EL (cell line): ENCODE results near the gene PIP5K1C.

ENCODE experiments used
- DNase-seq: peaks from one replicate; pipeline ENCODE4 v3.0.0-alpha.2; 2016

Gene PIP5K1C, protein sequence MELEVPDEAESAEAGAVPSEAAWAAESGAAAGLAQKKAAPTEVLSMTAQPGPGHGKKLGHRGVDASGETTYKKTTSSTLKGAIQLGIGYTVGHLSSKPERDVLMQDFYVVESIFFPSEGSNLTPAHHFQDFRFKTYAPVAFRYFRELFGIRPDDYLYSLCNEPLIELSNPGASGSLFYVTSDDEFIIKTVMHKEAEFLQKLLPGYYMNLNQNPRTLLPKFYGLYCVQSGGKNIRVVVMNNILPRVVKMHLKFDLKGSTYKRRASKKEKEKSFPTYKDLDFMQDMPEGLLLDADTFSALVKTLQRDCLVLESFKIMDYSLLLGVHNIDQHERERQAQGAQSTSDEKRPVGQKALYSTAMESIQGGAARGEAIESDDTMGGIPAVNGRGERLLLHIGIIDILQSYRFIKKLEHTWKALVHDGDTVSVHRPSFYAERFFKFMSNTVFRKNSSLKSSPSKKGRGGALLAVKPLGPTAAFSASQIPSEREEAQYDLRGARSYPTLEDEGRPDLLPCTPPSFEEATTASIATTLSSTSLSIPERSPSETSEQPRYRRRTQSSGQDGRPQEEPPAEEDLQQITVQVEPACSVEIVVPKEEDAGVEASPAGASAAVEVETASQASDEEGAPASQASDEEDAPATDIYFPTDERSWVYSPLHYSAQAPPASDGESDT

DNA sequence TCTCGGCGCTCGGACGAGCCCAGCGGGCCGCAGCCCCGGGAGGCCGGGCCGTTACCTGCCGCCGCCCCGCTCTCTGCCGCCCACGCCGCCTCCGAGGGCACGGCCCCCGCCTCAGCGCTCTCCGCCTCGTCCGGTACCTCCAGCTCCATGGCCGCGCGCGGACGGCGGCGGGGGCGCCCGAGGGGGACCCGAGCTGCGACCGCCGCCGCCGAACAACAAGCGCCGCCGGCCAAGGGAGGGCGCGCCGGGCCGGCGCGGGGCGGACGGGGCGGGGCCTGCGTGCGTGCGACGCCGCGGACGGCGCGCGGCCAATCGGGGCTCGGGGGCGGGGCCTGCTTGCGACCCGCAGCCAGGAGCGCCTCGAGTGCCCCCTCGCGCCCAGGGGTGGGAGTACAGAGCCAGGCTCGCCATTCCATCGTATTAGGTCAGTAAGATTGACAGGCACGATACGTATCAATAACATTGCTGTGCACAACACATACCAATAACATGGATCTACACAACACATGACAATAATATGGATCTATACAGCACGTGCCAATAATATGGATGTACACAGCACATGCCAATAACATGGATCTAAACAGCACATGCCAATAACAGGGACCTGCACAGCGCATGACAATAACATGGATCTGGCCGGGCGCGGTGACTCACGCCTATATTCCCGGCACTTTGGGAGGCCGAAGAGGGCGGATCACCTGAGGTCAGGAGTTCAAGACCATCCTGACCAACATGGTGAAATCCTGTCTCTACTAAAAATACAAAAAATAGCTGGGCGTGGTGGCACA, at the start of gene PIP5K1C:
Gene PIP5K1C, minus strand, starts transcription at position 227 of the 791 bp plus-strand sequence. Its CDS starts 78 bp downstream, at position 149.
- peak; percentile 82 for DNase-seq

DNA sequence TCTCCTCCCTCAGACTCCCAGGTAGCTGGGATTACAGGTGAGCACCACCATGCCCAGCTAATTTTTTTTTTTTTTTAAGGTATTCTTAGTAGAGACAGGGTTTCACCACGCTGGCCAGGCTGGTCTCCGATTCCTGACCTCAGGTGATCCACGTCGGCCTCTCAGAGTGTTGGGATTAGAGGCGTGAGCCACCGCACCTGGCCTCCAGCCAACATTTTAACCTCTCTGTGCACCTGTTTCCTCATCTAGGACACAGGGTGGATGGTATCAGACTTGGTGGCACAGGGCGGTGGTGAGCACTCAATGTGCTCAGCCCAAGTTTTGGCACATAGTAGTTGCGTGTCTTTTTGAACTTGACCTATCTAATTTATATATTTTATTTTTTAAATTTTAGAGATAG, 48.7 kb upstream of the PIP5K1C start:
- no peak for DNase-seq

DNA sequence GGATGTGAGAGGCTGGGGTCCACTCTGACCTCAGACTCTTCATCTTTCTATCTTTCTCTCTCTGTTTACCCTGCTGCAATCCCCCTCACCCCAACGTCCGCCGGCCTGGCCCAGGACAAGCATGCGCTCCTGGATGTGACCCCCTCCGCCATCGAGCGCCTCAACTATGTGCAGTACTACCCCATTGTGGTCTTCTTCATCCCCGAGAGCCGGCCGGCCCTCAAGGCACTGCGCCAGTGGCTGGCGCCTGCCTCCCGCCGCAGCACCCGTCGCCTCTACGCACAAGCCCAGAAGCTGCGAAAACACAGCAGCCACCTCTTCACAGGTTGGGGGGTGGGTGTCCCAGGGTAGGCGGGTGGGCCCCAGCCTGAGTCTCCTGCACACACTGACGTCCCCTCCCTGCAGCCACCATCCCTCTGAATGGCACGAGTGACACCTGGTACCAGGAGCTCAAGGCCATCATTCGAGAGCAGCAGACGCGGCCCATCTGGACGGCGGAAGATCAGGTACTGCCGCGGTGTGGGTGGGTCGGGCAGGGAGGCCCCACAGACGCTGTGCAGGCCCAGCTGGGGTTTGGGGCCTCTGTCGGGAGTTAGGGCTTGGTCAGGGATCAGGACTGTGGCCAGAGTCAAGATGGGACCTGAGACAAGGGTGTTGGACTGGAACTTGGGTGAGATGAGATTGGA, 46.2 kb upstream of the PIP5K1C start:
- no peak for DNase-seq

DNA sequence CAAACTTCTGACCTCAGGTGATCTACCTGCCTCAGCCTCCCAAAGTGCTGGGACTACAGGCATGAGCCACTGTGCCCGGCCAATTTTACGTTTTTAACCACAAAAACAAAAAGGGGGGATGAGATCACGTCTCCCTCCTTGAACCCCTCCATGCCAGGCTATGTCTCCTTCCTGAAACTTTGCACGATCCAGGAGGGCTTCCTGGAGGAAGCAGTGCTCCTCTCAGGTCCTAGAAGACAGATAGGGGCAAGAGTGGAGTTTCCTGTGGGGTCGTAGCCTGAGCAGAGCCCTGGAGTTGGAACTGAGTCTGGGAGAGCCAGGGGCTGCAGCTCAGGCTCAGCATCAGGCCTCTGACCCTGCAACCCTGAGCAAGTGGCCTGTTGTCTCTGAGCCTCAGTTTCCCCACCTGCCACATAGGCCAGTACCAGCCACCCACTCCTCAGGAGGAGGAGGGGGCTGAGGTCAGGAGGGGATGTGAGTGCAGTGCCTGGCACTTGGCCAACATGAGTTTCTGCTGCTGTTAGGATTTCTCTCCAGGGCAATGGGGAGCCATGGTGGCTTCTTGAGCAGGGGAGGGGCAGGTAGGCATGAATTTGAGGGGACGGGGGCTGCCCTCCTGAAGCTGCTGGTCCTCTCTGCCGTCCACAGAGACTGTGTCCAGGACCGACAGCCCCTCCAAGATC, 45.2 kb upstream of the PIP5K1C start:
- DNase-seq = no peak

DNA sequence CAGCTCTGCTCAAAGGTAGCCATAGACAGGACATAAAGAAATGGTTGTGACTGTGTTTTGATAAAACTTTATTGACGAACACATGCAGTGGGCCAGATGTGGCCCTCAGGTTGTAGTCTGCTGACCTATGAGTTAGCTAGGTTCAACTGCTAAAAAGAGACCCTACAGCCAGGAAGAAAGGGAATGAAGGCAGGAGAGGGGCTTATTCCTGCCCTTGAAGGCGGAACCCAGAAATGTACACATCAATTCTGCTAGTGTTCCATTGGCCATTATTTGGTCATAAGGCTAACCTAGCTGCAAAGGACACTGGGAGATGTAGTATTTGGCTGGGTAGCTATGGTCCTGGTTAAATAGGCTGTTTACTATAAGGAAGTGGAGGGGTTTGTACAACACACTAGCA, 43.2 kb upstream of the PIP5K1C start:
- DNase-seq = no peak

DNA sequence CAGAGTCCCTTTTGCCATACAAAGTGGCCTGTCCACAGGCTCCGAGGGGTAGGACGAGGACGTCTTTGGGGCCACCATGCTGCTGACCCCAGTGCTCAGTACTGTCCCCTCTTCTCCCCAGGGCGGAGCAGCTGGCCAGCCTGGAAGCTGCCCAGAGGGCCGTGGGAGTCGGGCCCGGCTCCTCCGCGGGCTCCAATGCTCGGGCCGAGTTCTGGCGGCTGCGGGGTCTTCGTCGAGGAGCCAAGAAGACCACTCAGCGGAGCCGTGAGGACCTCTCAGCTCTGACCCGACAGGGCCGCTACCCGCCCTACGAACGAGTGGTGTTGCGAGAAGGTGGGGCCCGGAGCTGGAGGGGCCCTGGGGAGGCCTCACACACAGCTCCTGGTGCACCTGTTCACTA, 40.2 kb upstream of the PIP5K1C start:
- DNase-seq = no peak

DNA sequence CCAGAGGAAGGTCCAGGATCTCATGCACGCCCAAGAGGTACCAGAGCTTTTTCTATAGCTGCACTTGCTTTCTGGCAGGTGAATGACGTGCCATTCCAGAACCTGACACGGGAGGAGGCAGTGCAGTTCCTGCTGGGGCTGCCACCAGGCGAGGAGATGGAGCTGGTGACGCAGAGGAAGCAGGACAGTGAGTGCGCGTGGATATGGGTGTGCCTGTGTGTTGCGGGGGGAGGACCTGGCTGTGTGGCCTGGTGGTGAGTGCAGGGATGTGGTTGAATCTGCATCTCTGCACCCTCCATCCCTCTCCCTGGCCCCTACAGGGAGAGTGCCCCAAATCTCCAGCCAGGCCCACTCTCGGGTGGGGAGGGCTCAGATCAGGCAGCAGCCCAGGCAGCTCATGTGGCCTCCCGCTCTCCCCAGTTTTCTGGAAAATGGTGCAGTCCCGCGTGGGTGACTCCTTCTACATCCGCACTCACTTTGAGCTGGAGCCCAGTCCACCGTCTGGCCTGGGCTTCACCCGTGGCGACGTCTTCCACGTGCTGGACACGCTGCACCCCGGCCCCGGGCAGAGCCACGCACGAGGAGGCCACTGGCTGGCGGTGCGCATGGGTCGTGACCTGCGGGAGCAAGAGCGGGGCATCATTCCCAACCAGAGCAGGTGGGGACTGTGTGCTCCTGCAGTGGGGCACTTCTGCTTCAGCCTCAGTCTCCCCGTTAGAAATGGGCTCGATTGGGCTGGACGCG, 38.4 kb upstream of the PIP5K1C start:
- no peak for DNase-seq

DNA sequence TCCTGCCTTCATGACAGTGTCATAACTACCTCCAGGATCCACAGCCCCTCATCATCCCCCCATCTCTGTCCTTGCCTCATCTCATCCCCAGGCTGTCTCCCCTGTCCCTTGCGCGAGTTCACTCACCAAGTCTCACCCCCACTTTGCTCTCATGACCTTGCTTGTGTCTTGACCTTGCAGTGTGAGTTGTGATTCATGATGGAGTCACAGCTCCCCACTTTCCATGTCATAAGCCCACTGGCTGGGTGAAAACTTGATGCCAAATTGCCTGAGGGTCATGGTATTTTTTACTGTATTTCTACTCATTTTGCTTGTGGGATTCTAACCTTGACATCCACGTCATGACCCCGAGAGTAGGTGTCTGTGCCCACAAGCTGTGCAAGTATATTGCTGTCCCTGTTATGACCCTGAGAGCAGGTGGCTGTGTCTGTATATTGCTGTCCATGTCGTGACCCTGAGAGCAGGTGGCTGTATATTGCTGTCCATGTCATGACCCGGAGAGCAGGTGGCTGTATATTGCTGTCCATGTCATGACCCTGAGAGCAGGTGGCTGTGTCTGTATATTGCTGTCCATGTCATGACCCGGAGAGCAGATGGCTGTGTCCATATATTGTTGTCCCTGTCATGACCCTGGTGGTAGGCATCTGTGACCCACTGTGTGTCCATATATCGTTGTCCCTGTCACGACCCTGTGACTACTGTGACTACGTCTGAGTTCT, 37.4 kb upstream of the PIP5K1C start:
- DNase-seq = no peak

DNA sequence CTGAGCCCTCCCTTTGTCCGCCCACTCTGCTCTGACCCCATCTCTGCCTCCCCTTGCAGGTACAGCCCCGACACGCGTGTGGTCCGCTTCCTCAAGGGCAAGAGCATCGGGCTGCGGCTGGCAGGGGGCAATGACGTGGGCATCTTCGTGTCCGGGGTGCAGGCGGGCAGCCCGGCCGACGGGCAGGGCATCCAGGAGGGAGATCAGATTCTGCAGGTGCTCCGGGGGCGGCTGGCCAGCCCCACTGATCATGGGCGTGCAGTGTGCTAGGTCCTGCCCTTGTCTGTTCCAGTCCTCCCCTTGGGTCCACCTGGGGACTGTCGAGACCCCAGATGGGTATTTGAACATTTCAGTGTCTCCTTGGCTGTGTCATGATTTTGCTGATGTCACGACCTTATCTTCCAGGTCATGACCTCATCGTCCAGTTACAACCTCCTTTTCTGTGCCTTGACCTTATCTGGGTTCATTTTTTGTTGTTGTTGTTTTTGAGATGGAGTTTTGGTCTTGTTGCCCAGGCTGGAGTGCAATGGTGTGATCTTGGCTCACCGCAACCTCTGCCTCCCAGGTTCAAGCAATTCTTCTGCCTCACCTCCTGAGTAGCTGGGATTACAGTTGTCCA, 35.9 kb upstream of the PIP5K1C start:
- no peak for DNase-seq

DNA sequence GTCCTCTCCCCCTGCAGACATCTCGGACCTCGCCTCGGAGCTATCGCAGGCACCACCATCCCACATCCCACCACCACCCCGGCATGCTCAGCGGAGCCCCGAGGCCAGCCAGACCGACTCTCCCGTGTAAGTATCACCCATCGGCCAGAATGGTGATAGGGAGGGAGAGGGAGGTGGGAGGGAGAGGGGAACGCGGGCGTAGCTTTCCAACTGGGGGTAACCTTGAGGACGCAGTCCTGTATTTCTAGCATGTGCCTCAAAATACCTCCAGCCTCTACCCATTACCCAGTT, 34.0 kb upstream of the PIP5K1C start:
- no peak for DNase-seq

DNA sequence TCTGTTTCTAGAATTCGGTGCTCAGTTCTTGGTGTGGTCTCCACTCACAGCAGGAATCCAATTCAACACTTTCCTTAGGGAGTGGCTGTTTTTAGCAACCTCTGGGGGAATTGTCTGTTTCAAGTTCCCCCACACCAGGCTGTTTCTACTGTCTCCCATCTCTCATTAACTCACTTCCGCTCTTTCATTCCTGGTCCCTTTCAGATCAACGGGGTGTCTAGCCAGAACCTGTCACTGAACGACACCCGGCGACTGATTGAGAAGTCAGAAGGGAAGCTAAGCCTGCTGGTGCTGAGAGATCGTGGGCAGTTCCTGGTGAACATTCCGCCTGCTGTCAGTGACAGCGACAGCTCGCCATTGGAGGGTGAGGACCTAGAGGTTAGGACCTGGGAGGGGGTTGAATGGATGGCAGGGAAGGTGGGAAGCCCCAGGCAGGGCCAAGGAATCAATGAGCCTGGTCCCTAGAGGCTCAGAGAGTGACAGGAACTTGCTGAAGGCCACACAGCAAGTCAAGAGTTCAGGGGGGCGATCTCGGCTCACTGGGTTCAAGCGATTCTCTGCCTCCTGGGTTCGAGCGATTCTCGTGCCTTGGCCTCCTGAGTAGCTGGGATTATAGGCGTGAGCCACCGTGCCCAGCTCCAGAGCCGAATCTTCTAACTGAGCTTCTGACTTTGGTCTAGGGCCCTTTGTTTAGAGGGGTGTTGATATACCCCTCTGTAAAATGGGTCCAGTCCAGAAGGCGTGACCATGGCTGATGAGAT, 33.5 kb upstream of the PIP5K1C start:
- DNase-seq = no peak

DNA sequence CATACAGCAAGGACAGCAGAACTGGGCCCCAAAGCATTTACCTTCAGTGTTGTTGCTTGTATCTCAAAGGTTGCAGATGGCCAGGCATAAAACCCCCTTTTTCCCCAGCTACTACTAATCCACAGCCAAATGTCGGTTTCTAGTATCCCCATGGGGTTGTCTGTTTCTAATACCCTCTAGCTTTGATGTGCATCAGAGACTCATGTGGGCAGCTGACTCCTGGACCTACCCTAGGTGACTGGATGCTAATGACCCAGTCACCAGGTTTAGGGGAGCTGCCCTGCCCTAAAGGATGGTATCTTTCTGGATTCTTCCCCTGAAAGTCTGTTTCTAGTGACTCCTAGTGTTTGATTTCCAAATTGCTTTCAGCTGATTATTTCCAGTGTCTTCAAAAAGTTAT, 31.8 kb upstream of the PIP5K1C start:
- no peak for DNase-seq

DNA sequence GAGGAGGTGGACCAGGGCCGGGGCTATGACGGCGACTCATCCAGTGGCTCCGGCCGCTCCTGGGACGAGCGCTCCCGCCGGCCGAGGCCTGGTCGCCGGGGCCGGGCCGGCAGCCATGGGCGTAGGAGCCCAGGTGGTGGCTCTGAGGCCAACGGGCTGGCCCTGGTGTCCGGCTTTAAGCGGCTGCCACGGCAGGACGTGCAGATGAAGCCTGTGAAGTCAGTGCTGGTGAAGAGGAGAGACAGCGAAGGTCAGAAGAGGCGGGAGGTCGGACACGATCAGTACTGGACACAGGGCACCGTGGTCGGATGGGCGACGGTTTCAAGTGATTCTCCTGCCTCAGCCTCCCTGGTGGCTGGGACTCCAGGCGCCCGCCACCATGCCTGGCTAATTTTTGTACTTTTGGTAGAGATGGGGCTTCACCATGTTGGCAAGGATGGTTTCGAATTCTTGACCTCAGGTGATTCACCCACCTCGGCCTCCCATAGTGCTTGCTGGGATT, 30.2 kb upstream of the PIP5K1C start:
- no peak for DNase-seq

DNA sequence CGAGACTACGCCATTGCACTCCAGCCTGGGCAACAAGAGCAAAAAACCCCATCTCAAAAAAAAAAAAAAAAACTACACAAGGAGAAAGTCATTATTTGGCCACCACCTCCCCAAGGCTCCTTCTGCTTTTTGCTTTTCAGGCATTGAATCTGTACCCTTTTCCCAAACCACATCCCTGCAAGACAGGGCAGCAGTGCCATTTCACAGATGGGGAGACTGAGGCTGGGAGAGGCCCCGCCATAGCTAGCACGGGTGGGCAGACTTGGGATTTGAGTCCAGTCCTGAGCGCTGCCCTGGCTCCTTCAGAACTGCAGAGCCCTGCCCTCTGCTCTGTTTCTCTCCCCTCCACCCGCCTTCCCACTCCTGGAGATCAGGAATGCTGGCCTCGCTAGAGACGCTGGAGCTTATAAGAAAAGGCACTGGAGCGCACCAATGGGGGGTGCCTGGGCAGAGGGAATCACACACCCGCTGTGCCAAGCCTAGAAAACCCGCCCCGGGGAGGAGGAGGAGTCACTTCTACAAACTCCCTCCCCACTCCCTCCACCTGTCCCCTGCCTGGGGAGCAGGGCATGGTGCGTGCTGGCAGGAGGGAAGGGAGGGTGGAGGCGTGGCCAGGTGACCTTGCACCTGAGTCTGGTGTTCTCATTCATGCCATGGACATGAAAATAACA, 25.5 kb upstream of the PIP5K1C start:
- peak; percentile 27 for DNase-seq

DNA sequence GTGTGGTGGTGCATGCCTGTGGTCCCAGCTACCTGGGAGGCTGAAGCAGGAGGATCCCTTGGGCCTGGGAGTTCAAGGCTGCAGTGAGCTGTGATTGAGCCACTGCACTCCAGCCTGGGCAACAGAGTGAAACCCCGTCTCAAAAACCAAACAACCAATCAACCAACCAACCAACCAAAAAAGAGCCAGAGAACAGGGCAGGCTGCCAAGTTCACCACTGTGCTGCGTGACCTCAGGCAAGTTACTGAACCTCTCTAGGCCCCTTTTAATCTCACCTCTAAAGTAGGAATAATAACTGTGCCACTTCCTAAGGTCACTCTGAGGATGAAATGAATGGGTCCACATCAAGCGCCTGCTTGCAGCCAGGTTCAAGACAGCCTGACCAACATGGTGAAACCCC, 24.9 kb upstream of the PIP5K1C start:
- DNase-seq = no peak

DNA sequence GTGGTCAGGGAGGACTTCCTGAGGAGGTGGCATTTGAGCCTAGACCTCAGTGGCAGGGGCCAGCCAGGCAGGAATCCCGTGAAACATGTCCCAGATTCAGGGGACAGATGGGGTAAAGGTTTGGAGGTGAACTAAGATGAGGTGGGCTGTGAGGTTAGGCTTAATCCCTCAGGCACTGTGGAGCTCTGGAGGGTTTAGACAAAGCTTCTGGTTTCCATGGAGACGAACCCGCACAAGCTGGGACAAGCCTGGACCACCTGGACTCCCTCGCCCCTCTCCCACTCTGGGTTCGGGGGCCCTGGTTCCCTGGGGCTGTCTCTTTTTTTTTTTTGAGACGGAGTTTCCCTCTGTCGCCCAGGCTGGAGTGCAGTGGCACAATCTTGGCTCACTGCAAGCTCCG, 23.6 kb upstream of the PIP5K1C start:
- no peak for DNase-seq

DNA sequence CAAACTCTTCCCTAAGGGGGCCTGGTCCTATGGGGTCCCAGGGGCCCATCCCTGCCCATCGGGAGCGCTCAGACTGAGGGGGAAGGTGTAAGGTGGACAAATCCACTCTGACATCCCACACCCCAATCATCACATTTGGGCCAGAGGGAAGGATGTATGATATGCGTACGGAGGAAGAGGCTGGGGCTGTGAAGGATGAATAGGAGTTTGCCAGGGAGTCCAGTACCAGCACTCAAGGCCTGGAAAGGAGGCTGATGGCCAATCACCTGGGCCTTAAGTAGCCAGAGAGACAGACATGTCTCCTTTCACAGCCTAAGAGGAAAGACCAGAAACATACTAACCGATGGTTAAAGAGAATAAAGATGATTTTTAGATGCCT, 22.8 kb upstream of the PIP5K1C start:
- no peak for DNase-seq

DNA sequence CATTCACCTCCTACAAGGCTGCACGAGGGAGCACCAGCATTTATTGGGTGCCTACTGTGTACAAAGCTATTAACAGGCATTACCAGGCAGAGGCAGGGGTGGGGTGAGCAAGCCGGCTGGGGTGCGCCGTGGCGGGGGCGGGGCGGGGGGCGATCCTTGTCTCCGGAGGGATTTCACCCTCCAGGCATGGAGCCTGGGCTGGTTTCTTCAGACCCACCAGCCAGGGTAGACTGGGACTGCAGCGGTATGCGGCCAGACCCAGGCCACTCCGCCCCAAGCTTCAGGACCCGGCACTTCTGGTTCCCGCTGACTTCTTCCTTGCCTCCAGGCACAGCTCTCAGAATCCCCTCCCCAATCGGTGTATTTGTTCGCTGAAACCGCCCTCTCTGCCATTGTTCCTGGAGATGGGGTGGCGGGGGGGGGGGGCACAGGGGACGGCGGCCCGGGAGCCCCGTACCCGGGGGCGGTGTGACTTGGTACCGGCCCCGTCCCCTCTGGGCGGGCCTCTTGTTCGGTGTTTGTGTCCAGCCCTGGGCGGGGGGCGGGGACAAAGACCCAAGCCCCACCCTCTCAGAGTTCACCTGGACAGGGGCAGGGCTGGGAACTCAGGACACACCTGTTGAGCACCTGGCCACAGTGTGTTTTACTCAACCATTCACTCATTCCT, 22.3 kb upstream of the PIP5K1C start:
- no peak for DNase-seq
